IMR-90 (cell line): ENCODE data around the gene SURF4. TPM values are rescaled to one million over a fixed set of nuclear protein-coding genes. Genes with fewer than 3 reads are reported as not detected.

Experiments
- ATAC-seq: fragments of 200-7000 bp; cut with Tn5 transposase; 2 replicates; pipeline ENCODE4 v1.9.1; 2020; ENCODE audit warnings: low read depth, mild to moderate bottlenecking, moderate library complexity
- BruUV-seq: library from RNA; stranded (reverse); fragments of 400-500 nt; replicated peaks from 2 replicates; lab custom pipeline; 2021; lab: Mats Ljungman, UMichigan
- CTCF ChIA-PET: fragments of 300-600 bp; formaldehyde crosslinking; extraction: SDS; loops from one replicate; lab custom pipeline; 2021; ENCODE audit warnings: antibody characterized with exemption; lab: Yijun Ruan, JAX
- POLR2A ChIA-PET: fragments of 300-600 bp; sonication (Branson Sonifier 250); formaldehyde crosslinking; loops from one replicate; lab custom pipeline; 2022; ENCODE audit warnings: antibody characterized with exemption; ENCODE audit not compliant: unreplicated experiment; lab: Charles Lee
- DNase-seq: peaks from one replicate; pipeline ENCODE4 v3.0.0; 2013
- H2AFZ ChIP-seq: replicated peaks from 2 replicates; pipeline ENCODE3; 2013; ENCODE audit warnings: low read length, mild to moderate bottlenecking; ENCODE audit not compliant: poor library complexity
- H2AK5ac ChIP-seq: 2 replicates; pipeline ENCODE4 v1.6.1; 2013; ENCODE audit warnings: low read depth, low read length, inconsistent platforms
- H2AK9ac ChIP-seq: replicated peaks from 2 replicates; pipeline ENCODE3; 2013; ENCODE audit warnings: mild to moderate bottlenecking, low read depth, low read length, moderate library complexity; ENCODE audit not compliant: poor library complexity
- H2BK120ac ChIP-seq: 2 replicates; pipeline ENCODE4 v1.6.1; 2013; ENCODE audit warnings: low read depth, low read length, inconsistent platforms
- H2BK15ac ChIP-seq: 3 replicates; pipeline ENCODE4 v1.6.1; 2013; ENCODE audit warnings: low read depth, low read length, inconsistent platforms
- H2BK20ac ChIP-seq: 2 replicates; pipeline ENCODE4 v1.6.1; 2013; ENCODE audit warnings: low read depth, mild to moderate bottlenecking, inconsistent platforms, low read length, moderate library complexity
- H2BK5ac ChIP-seq: 2 replicates; pipeline ENCODE4 v1.6.1; 2013; ENCODE audit warnings: mild to moderate bottlenecking, low read depth, low read length, inconsistent platforms; ENCODE audit not compliant: poor library complexity, severe bottlenecking
- H3K14ac ChIP-seq: replicated peaks from 2 replicates; pipeline ENCODE4 v1.6.1; 2013; ENCODE audit warnings: low read depth, low read length, inconsistent platforms
- H3K18ac ChIP-seq: 2 replicates; pipeline ENCODE4 v1.6.1; 2013; ENCODE audit warnings: low read depth, low read length, control low read depth
- H3K23ac ChIP-seq: 2 replicates; pipeline ENCODE4 v1.6.1; 2013; ENCODE audit warnings: low read depth, low read length, inconsistent platforms
- H3K27ac ChIP-seq: 2 replicates; pipeline ENCODE4 v1.5.1; 2013; ENCODE audit warnings: mild to moderate bottlenecking, control low read depth, low read length; ENCODE audit not compliant: insufficient read depth
- H3K27me3 ChIP-seq: 2 replicates; pipeline ENCODE4 v1.6.1; 2013; ENCODE audit warnings: low read length; ENCODE audit not compliant: control insufficient read depth, insufficient read depth
- H3K36me3 ChIP-seq: 2 replicates; pipeline ENCODE4 v1.6.1; 2013; ENCODE audit warnings: low read length, mixed read lengths; ENCODE audit not compliant: control insufficient read depth, insufficient read depth
- H3K4ac ChIP-seq: 2 replicates; pipeline ENCODE4 v1.6.1; 2013; ENCODE audit warnings: low read depth, low read length, inconsistent platforms
- H3K4me1 ChIP-seq: 2 replicates; pipeline ENCODE4 v1.6.1; 2013; ENCODE audit warnings: low read length, mixed read lengths; ENCODE audit not compliant: control insufficient read depth, insufficient read depth
- H3K4me2 ChIP-seq: 2 replicates; pipeline ENCODE4 v1.6.1; 2013; ENCODE audit warnings: low read depth, mild to moderate bottlenecking, control low read depth, low read length, moderate library complexity
- H3K4me3 ChIP-seq: 2 replicates; pipeline ENCODE4 v1.5.1; 2013; ENCODE audit warnings: low read depth, mild to moderate bottlenecking, control low read depth, low read length, moderate library complexity; ENCODE audit not compliant: insufficient read depth
- H3K56ac ChIP-seq: 2 replicates; pipeline ENCODE4 v1.6.1; 2013; ENCODE audit warnings: low read length, inconsistent platforms; ENCODE audit not compliant: insufficient read depth; ENCODE audit errors: extremely low read depth
- H3K79me1 ChIP-seq, 2 experiments: 2 replicates each; pipeline ENCODE4 v1.6.1; 2013; ENCODE audit warnings: low read length in 2 of 2, inconsistent platforms in 1 of 2, low read depth in 1 of 2
- H3K9ac ChIP-seq: 2 replicates; pipeline ENCODE4 v1.6.1; 2013; ENCODE audit warnings: low read depth, low read length, control low read depth
- H3K9me1 ChIP-seq: 2 replicates; pipeline ENCODE4 v1.6.1; 2013; ENCODE audit warnings: low read length, inconsistent platforms; ENCODE audit not compliant: insufficient read depth
- H3K9me3 ChIP-seq: 2 replicates; pipeline ENCODE4 v1.6.1; 2013; ENCODE audit warnings: low read length; ENCODE audit not compliant: control insufficient read depth, insufficient read depth
- H4K20me1 ChIP-seq: 2 replicates; pipeline ENCODE4 v1.6.1; 2013; ENCODE audit warnings: low read length, inconsistent platforms; ENCODE audit not compliant: insufficient read depth
- H4K5ac ChIP-seq: 2 replicates; pipeline ENCODE4 v1.6.1; 2013; ENCODE audit warnings: mild to moderate bottlenecking, low read depth, low read length, control low read depth
- H4K8ac ChIP-seq, 2 experiments: 2 replicates each; pipeline ENCODE4 v1.6.1; 2013; ENCODE audit warnings: low read depth in 2 of 2, low read length in 2 of 2, control low read depth in 1 of 2, inconsistent platforms in 1 of 2
- H4K91ac ChIP-seq: 2 replicates; pipeline ENCODE4 v1.6.1; 2013; ENCODE audit warnings: low read depth, low read length, inconsistent platforms; ENCODE audit not compliant: insufficient read depth
- BHLHE40 ChIP-seq: fragments of 150-350 bp; IDR thresholded peaks from 2 replicates; pipeline ENCODE4 v1.6.1; 2016; ENCODE audit warnings: mild to moderate bottlenecking, low read depth, low read length
- CEBPB ChIP-seq: IDR thresholded peaks from 2 replicates; pipeline ENCODE4 v1.6.1; 2012; ENCODE audit warnings: low read depth, low read length, improper control_type of control experiment
- CHD1 ChIP-seq: IDR thresholded peaks from 2 replicates; pipeline ENCODE4 v1.6.1; 2012; ENCODE audit warnings: low read depth, low read length, improper control_type of control experiment
- FOS ChIP-seq: fragments of 150-350 bp; IDR thresholded peaks from 2 replicates; pipeline ENCODE4 v1.6.1; 2016; ENCODE audit warnings: low read depth, low read length
- MAFK ChIP-seq: IDR thresholded peaks from 2 replicates; pipeline ENCODE4 v1.6.1; 2012; ENCODE audit warnings: low read depth, low read length, improper control_type of control experiment
- MAZ ChIP-seq: IDR thresholded peaks from 2 replicates; pipeline ENCODE4 v1.6.1; 2012; ENCODE audit warnings: low read depth, mild to moderate bottlenecking, low read length, improper control_type of control experiment, moderate library complexity, borderline replicate concordance
- MXI1 ChIP-seq: IDR thresholded peaks from 2 replicates; pipeline ENCODE4 v1.6.1; 2012; ENCODE audit warnings: low read depth, mild to moderate bottlenecking, low read length, moderate library complexity, borderline replicate concordance
- NFE2L2 ChIP-seq: fragments of 150-350 bp; IDR thresholded peaks from 2 replicates; pipeline ENCODE4 v1.6.1; 2016; ENCODE audit warnings: low read depth, mild to moderate bottlenecking, low read length
- POLR2A ChIP-seq: IDR thresholded peaks from 2 replicates; pipeline ENCODE4 v1.6.1; 2012; ENCODE audit warnings: mild to moderate bottlenecking, low read depth, low read length
- RAD21 ChIP-seq: IDR thresholded peaks from 2 replicates; pipeline ENCODE4 v1.6.1; 2012; ENCODE audit warnings: low read length, improper control_type of control experiment
- RCOR1 ChIP-seq: IDR thresholded peaks from 2 replicates; pipeline ENCODE4 v1.6.1; 2012; ENCODE audit warnings: mild to moderate bottlenecking, low read length, improper control_type of control experiment; ENCODE audit not compliant: insufficient replicate concordance
- RFX5 ChIP-seq: IDR thresholded peaks from 2 replicates; pipeline ENCODE4 v1.8.0; 2012; ENCODE audit warnings: low read depth, mild to moderate bottlenecking, low read length, moderate library complexity
- SMC3 ChIP-seq: fragments of 150-350 bp; IDR thresholded peaks from 2 replicates; pipeline ENCODE4 v1.6.1; 2016; ENCODE audit warnings: low read depth, mild to moderate bottlenecking, antibody characterized with exemption, low read length, moderate library complexity
- WGBS, 2 experiments: methylation state at CpG; one replicate each; pipeline versions ENCODE4 v1.1.5 to v1.1.7; 2013; ENCODE audit warnings: missing lambda C conversion rate in 2 of 2; ENCODE audit not compliant: insufficient read length in 1 of 2; ENCODE audit errors: extremely low coverage in 2 of 2; 5-methylcytosine and 5-hydroxymethylcytosine counted together
- dilution Hi-C: fragments of 300-500 bp; cut with HindIII; formaldehyde crosslinking; loops from one replicate; pipeline ENCODE4 v1.14.3; 2018; ENCODE audit warnings: low sequenced_read_pairs; ENCODE audit not compliant: unreplicated experiment
- in situ Hi-C: fragments of 300-500 bp; cut with MboI; formaldehyde crosslinking; loops from 3 replicates; pipeline ENCODE4 v1.14.3; 2019; ENCODE audit warnings: low sequenced_read_pairs, inconsistent platforms, mixed read lengths
- intact Hi-C: fragments of 100-400 bp; cut with micrococcal nuclease; formaldehyde crosslinking; loops from 2 replicates; pipeline ENCODE4 v1.10.0; 2022
- polyA plus RNA-seq, 3 experiments: library from polyadenylated mRNA; depleted of rRNA; stranded (reverse); fragments of >200 nt; gene quantifications; 2 replicates each; pipeline ENCODE4 v1.2.3, GENCODE V29; 2012; ENCODE audit warnings: low replicate concordance in 1 of 3
- total RNA-seq: library from RNA; depleted of rRNA; stranded (reverse); fragments of >200 nt; gene quantifications from 2 replicates; pipeline ENCODE4 v1.2.3, GENCODE V29; 2012
- TF ChIP-seq, protein P1 (sequence below): fragments of 150-350 bp; IDR thresholded peaks from 2 replicates; pipeline ENCODE4 v1.6.1; 2017; ENCODE audit warnings: mild to moderate bottlenecking, antibody characterized with exemption, low read length, low read depth
- TF ChIP-seq, protein P2 (sequence below): fragments of 150-350 bp; IDR thresholded peaks from 2 replicates; pipeline ENCODE4 v1.6.1; 2016; ENCODE audit warnings: low read depth, mild to moderate bottlenecking, low read length, moderate library complexity, borderline replicate concordance
- TF ChIP-seq, protein P3 (sequence below): conservative IDR thresholded peaks from 2 replicates; pipeline ENCODE4 v1.5.1; 2012; ENCODE audit warnings: mild to moderate bottlenecking, low read depth, low read length, improper control_type of control experiment

The SURF4 gene
- total and polyA plus RNA-seq, 2 of the 4 experiments (the other 2 are of a cell fraction): 307 to 532 TPM

DNA sequence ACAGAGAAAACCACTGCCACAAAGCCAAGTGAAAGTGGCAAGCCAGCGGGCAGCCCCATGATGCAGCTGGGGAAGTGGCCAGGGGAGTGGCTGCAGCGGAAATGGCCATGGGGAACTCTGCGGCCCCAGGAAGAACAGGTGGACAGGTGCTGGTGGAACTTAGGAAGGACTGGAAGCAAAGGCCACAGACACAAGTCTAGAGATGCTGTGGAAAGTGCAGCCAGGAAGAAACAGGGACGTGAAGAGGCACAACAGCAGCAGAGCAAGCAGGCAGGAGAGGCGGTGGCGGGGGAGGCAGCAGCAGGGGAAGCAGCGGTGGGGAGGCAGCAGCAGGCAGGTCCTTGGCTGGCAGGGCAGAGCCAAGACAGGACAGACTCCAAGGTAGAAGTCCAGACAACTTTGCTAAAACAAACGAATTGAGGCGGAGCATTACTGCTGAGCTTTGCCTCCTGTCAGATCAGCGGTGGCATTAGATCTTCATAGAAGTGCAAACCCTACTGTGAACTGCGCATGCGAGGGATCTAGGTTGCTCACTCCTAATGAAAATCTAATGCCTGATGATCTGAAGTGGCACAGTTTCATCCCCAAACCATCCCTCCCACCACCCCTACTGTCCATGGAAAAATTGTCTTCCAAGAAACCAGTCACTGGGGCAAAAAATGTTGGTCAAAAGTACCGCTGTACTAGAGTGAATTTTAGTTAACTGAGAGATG is 51.7 kb downstream of the SURF4 start:
- H3K4me3 ChIP-seq: no peak overlapping the region
- no peak overlapping the region for H2BK15ac ChIP-seq
- H3K4me2 ChIP-seq: no peak overlapping the region
- H3K27me3 ChIP-seq: peaks cover 17% of the 10 kb centered on the region
- no peak overlapping the region for H4K8ac ChIP-seq
- H3K9ac ChIP-seq: no peak overlapping the region
- dilution Hi-C loops (no loop called here), in situ Hi-C loops (no loop called here), intact Hi-C loops (no loop called here)
- ChIA-PET CTCF (interaction anchor here (0.5 kb wide), 1 partner anchor 139 kb away, joined by 5 read pairs; no protein-coding TSS in a partner anchor), POLR2A (no interaction called here)
- BruUV-seq: no TSS peak
- H3K79me1 ChIP-seq: no peaks in the 10 kb centered on the region
- H3K14ac ChIP-seq: no peak overlapping the region
- H3K36me3 ChIP-seq: no peaks in the 10 kb centered on the region
- no peak overlapping the region for H2BK120ac ChIP-seq
- H4K5ac ChIP-seq: no peak overlapping the region
- no peak for ATAC-seq
- no peak overlapping the region for H3K27ac ChIP-seq
- H3K9me3 ChIP-seq: no peaks in the 10 kb centered on the region
- H3K9me1 ChIP-seq: no peaks in the 10 kb centered on the region
- H2AK5ac ChIP-seq: no peak overlapping the region
- no peak overlapping the region for H2AK9ac ChIP-seq
- no peak overlapping the region for H4K91ac ChIP-seq
- H2AFZ ChIP-seq: no peak overlapping the region
- H2BK5ac ChIP-seq: no peak overlapping the region
- no peak overlapping the region for H3K23ac ChIP-seq
- H3K18ac ChIP-seq: no peak overlapping the region
- TF ChIP-seq, protein P1, sequence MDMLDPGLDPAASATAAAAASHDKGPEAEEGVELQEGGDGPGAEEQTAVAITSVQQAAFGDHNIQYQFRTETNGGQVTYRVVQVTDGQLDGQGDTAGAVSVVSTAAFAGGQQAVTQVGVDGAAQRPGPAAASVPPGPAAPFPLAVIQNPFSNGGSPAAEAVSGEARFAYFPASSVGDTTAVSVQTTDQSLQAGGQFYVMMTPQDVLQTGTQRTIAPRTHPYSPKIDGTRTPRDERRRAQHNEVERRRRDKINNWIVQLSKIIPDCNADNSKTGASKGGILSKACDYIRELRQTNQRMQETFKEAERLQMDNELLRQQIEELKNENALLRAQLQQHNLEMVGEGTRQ: no peak
- no peak for TF ChIP-seq MAFK
- TF ChIP-seq, protein P2, sequence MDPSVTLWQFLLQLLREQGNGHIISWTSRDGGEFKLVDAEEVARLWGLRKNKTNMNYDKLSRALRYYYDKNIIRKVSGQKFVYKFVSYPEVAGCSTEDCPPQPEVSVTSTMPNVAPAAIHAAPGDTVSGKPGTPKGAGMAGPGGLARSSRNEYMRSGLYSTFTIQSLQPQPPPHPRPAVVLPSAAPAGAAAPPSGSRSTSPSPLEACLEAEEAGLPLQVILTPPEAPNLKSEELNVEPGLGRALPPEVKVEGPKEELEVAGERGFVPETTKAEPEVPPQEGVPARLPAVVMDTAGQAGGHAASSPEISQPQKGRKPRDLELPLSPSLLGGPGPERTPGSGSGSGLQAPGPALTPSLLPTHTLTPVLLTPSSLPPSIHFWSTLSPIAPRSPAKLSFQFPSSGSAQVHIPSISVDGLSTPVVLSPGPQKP: no peak
- TF ChIP-seq, protein P3, sequence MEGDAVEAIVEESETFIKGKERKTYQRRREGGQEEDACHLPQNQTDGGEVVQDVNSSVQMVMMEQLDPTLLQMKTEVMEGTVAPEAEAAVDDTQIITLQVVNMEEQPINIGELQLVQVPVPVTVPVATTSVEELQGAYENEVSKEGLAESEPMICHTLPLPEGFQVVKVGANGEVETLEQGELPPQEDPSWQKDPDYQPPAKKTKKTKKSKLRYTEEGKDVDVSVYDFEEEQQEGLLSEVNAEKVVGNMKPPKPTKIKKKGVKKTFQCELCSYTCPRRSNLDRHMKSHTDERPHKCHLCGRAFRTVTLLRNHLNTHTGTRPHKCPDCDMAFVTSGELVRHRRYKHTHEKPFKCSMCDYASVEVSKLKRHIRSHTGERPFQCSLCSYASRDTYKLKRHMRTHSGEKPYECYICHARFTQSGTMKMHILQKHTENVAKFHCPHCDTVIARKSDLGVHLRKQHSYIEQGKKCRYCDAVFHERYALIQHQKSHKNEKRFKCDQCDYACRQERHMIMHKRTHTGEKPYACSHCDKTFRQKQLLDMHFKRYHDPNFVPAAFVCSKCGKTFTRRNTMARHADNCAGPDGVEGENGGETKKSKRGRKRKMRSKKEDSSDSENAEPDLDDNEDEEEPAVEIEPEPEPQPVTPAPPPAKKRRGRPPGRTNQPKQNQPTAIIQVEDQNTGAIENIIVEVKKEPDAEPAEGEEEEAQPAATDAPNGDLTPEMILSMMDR: no peak
- no peak for TF ChIP-seq MXI1
- no peak for TF ChIP-seq CEBPB
- TF ChIP-seq RAD21: no peak
- TF ChIP-seq POLR2A: no peak
- no peak for TF ChIP-seq BHLHE40
- no peak for TF ChIP-seq MAZ
- TF ChIP-seq NFE2L2: no peak
- no peak for TF ChIP-seq FOS
- TF ChIP-seq CHD1: no peak
- no peak for TF ChIP-seq RCOR1
- no peak for TF ChIP-seq RFX5
- no peak for TF ChIP-seq SMC3
- H2BK20ac ChIP-seq: no peak overlapping the region
- H3K4me1 ChIP-seq: no peaks in the 10 kb centered on the region
- no peak overlapping the region for H3K4ac ChIP-seq
- DNase-seq: no peak
- H4K20me1 ChIP-seq: no peaks in the 10 kb centered on the region
- WGBS, 2 experiments: 85% methylated on average over 7 of the region's 13 CpGs; no CpG with 5 or more reads in 1 of the 2 experiments
- H3K56ac ChIP-seq: no peak overlapping the region
